CD4-positive, alpha-beta T cell treated with Interleukin-2 at 100 ng/mL for 4 hours (primary cell): Measurements from ENCODE around the gene XAF1.
"Not testable (repeated sequence)": the region's sequence is repeated elsewhere in the genome, so short reads cannot be mapped to it uniquely, and the experiment has no call there.

Source experiments
- DNase-seq: peaks from one replicate; pipeline ENCODE4 v3.0.0-alpha.2; 2020; ENCODE audit warnings: low spot score

XAF1 gene

GRCh38 chr17:6755281-6755680, 565 bp upstream of the XAF1 start:
- no peak for DNase-seq

GRCh38 chr17:6756425-6757031, 682 bp downstream of the XAF1 start:
- no peak for DNase-seq

- DNase-seq = no peak
Observed at GRCh38 chr17:6757747-6758146, 1.9 kb downstream of the XAF1 start.

DNA sequence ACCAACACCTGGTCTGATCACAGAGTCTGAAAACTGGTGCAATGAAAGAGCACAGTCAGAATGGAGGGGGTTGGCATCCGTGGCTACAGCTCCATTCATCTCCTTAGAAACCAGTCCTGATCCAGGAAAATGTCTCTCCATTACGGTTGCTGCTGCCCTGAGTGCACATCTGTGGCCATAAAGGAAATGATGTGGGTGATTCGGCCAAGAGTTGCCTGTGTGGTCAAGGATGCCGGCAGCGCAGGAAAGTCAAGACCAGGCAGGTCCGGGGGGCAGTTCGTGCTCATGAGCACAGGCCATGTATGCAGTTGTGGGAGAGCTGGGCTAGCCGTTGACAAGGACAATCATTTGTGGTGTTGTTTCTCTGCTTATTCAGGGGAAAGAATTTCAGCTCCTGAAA, 5.9 kb downstream of the XAF1 start:
- no peak for DNase-seq

DNA sequence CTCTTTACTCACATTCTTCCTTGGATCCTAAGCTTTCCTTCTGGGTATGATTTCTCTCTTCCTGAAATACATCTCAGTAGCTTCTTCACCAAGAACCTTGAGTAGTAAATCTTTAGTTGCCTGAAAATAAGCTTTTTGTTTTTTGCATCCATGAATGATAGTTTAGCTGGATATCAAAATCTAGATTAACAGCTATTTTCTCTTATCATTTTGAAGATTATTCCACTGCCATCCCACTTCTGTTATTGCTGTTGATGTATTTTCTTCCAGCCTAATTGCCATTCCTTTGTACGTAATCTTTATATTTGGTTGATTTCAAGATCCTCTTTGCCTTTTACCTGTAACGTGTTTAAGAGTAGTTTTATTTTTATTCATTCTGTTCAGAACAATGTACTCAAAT, 12.6 kb downstream of the XAF1 start:
- DNase-seq = no peak

DNA sequence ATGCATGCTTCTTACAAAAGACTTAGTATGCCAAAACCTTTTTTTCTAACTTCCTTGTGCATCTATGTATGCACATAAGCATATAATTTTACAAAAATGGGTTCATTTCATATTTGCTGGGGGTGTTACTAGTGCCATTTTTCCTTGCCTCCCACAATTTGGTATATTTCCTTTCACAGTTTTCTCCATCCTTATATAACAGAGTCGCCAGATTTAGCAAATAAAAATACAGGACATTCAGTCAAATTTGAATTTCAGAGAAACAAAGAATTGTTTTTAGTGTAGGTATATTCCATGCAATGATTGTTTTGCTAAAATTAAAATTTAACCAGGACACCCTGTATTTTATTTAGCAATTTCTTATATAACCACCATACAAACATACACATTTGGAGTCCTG, 16.2 kb downstream of the XAF1 start:
- DNase-seq = no peak

GRCh38 chr17:6774906-6775305, 19.1 kb downstream of the XAF1 start:
- DNase-seq = not testable (repeated sequence)

GRCh38 chr17:6775871-6776405, 20.1 kb downstream of the XAF1 start, which contains the start of gene FBXO39:
TSS of gene FBXO39 (plus strand) at chr17:6776215. CDS start at chr17:6779869, 3,654 bp downstream.
- DNase-seq = no peak

DNA sequence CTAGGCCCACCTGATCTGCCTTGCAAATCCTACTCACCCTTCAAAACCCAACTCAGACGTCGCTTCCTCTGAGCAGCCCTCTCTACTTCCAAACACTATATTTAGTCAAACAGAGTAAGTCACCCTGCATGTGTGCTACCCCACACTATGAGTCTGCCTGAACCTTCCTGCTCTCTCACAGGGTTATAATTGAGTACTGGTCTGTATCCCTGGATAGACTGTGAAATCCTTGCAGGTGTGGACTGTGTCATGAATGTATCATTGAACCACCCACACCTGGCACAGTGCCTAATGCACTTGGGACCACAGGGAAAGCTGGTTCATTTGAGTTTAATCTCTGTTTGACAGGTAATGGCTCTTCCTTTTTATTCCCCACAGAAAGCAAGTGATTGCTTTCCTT, 23.6 kb downstream of the XAF1 start:
- DNase-seq = no peak

- DNase-seq = no peak
Observed at GRCh38 chr17:6780001-6780400, 24.2 kb downstream of the XAF1 start.

DNA sequence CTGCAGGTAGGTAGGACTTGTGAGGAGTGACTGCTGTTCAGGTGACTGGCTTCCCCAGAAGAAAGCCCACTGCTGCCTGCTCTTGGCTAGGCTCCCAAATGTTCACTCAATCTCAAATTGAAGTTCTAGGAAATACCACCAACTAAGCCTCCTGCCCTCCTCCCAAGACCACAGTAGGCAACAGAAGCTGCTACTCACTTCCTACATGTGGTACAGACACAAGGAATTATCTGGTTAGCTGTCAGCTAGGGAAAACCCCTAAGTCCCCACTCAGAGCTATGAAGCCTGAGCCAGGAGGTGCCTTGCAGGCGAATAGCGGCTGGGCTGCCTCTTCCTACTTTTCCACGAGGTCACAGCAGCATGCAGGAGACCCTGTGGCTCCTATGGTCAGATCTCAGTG, 25.0 kb downstream of the XAF1 start:
- no peak for DNase-seq

DNA sequence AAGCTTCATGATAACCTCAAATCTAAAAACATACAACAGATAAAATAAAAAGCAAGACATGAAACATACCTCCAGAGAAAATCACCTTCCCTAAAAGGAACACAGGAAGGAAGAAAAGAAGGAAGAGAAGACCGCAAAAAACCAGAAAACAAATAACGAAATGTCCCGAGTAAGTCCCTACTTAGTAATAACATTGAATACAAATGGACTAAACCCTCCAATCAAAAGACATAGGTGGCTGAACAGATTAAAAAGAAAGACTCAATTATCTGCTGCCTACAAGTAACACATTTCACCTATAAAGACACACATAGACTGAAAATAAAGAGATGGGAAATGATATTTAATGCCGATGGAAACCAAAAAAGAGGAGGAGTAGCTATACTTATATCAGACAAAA, 26.4 kb downstream of the XAF1 start:
- no peak for DNase-seq

DNA sequence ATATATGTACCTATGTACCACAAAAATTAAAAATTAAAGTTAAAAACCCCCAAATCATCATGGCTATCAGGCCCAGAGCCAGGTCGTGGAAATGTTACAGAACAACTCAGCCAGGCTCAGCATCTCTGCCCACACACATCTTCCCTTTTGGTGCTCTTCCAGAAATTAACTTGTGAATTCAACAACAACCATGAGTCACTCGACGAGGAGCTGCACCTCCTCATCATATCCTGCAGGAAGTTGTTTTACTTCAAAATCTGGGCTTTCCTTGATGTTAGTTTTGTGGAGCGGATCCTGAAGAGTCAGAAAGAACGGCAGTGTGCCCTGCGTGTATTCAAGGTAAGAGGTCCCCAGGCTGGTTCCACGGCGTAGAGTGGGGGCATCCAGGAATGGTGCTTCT, 30.8 kb downstream of the XAF1 start:
- DNase-seq = no peak

DNA sequence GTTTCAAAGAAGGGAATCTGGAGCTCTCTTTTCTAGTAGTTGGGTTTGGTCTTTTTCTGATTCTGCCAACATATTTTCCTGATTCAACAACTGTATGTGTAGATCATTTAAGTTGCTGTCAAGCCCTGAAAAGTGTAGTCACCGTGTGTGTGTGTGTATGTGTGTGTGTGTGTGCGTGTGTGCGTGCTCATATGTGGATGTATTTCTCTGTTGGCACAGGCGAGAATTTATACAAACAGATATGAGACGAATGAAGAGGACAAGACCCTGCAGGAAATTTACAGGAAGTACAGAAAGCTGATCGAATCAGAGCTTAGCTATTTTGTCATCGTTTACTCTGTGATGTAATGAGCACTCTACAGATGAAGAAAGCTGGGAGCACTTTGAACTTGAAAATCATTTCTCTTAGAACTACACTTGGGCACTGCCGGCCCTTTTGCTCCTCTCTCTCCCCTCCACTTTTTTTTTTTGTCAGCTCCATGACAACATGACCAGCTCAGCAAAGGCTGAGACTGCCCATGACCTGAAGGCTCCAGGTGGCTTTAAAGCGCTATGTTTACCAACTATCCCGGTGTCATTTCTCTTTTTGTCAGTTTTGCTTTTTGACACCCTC, 31.3 kb downstream of the XAF1 start:
- DNase-seq = no peak

DNA sequence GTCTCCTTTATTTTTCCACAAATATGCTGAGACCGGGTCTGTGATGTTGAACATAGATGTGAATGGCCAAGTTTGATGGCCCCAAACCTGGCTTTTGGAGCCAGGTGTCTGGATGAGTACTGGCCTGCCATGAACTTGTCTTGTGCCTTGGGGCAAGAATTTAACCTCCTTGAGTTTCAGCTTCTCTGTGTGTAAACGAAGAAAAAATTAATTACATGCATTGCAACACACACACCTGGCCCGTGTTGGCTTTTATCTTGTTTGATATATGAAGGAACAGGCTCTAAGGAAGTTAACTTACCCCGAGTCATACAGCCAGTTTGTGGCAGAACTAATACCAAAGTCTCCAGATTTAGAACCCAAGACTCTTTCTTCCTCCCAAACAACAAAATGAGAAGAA, 33.3 kb downstream of the XAF1 start:
- no peak for DNase-seq

DNA sequence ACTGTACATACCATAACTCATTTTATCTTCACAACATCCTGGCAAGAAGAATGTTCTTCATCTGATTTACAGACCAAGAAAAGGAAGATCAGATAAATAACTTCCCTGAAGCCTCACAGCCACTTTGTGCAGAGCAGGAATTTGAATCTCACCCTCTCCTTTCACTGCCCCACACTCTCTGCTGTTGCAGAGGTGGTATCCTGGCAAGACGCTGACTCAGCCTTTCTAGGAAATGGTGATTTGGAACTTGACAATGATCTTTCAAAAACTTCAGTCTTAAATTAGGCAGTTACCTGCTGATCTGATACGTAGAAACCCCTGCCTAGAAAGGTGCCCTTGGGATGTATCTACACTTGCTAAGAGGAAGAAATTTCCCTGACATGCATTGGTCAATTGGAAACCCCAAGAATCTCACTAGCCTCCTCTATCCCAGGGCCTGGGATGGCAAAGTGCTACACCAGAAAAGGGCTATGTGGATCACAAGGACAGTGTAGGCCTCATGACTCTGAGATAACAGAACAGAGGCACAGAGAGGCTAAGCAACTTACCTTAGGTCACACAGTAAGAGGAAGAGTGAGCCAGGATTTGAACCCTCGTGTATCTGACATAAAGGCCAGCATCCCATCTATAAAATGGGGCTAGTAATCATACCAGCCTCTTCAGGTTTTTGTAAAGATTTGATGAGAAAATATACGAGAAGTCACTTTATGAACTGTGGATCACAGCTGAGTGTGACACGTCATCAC, 38.1 kb downstream of the XAF1 start:
- DNase-seq = no peak

GRCh38 chr17:6796017-6796886, 40.4 kb downstream of the XAF1 start:
- no peak for DNase-seq

DNA sequence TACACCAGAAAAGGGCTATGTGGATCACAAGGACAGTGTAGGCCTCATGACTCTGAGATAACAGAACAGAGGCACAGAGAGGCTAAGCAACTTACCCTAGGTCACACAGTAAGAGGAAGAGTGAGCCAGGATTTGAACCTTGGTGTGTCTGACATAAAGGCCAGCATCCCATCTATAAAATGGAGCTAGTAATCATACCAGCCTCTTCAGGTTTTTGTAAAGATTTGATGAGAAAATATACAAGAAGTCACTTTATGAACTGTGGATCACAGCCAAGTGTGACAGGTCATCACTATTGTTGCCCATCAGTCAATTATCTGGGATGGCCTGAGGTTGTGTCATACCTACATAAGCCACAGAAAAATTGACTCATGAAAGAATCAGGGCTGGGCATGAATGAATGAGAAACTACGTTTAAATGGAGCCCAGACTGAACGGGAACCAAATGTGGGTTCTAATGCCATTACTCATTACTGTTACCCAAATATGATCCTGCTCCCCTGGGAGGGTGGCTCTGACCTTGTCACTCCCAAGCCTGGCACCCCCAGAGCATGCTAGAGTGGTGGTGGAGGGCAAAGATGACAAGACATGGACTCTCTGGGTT, 41.1 kb downstream of the XAF1 start:
- no peak for DNase-seq

- no peak for DNase-seq
Observed at GRCh38 chr17:6797718-6798351, 42.0 kb downstream of the XAF1 start.

GRCh38 chr17:6799738-6800137, 43.9 kb downstream of the XAF1 start:
- DNase-seq = no peak

DNA sequence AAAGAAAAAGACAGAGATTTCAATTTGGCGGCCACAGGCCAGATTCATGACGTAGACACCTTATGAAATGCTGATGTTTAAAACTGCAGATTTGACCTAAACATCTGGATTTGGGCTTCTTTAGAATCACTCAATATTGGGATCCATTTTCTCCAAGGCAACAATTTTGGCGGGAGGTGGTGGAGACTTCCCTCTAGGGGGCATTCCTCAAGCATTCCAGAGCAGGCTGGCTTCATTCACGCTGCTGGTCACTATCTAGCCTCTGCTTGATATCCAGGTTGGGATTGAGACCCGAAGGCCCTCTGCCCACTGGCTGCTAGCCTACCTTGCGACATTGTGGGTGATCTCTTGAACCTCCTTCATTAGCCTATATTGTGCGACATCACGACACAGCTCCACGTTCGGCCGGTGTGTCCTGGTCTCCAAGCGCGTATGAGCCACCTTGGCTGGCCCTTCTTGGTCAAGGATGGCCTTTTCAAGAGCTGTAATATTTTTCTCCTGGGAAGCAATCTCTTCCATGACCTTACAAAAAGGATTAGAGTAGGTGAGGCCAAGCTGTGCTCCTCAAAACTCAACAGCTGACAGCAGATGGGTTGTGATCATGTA, 44.7 kb downstream of the XAF1 start:
- no peak for DNase-seq
